IPS-NIHi7 (cell line): Measurements from ENCODE around the gene TESK1.
A peak's percentile ranks its signal among the peaks of the same experiment; 100 is the strongest.

Experiments used
- DNase-seq: peaks from one replicate; pipeline ENCODE4 v3.0.0; 2012; ENCODE audit warnings: mixed read lengths; ENCODE audit errors: extremely low spot score

TESK1 gene, protein sequence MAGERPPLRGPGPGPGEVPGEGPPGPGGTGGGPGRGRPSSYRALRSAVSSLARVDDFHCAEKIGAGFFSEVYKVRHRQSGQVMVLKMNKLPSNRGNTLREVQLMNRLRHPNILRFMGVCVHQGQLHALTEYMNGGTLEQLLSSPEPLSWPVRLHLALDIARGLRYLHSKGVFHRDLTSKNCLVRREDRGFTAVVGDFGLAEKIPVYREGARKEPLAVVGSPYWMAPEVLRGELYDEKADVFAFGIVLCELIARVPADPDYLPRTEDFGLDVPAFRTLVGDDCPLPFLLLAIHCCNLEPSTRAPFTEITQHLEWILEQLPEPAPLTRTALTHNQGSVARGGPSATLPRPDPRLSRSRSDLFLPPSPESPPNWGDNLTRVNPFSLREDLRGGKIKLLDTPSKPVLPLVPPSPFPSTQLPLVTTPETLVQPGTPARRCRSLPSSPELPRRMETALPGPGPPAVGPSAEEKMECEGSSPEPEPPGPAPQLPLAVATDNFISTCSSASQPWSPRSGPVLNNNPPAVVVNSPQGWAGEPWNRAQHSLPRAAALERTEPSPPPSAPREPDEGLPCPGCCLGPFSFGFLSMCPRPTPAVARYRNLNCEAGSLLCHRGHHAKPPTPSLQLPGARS

GRCh38 chr9:35604578-35605350 lies at the start of gene TESK1:
TESK1 (plus strand) TSS chr9:35605262; CDS start chr9:35605620, 358 bp downstream.
- DNase-seq: peak; percentile 94

- no peak for DNase-seq
These were observed 49.2 kb upstream of the TESK1 start for GRCh38 chr9:35555881-35556280.

GRCh38 chr9:35556776-35557175 lies 48.3 kb upstream of the TESK1 start:
- no peak for DNase-seq

GRCh38 chr9:35557320-35557719 lies 47.7 kb upstream of the TESK1 start:
- no peak for DNase-seq

DNA sequence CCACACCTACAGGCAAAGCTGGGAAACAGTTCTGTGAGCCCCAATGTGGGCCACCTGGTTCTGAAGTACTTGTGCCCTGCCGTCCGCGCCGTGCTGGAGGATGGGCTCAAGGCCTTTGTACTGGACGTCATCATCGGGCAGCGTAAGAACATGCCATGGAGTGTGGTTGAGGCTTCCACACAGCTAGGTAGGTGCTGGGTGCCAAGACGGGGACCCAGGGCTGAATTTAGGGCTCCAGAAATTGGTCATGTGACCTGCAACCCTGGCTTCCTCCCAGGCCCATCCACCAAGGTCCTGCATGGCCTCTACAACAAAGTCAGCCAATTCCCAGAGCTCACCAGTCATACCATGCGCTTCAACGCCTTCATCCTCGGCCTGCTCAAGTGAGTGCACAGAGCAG lies 46.9 kb upstream of the TESK1 start:
- no peak for DNase-seq

GRCh38 chr9:35559792-35560530 lies 45.1 kb upstream of the TESK1 start:
- no peak for DNase-seq

DNA sequence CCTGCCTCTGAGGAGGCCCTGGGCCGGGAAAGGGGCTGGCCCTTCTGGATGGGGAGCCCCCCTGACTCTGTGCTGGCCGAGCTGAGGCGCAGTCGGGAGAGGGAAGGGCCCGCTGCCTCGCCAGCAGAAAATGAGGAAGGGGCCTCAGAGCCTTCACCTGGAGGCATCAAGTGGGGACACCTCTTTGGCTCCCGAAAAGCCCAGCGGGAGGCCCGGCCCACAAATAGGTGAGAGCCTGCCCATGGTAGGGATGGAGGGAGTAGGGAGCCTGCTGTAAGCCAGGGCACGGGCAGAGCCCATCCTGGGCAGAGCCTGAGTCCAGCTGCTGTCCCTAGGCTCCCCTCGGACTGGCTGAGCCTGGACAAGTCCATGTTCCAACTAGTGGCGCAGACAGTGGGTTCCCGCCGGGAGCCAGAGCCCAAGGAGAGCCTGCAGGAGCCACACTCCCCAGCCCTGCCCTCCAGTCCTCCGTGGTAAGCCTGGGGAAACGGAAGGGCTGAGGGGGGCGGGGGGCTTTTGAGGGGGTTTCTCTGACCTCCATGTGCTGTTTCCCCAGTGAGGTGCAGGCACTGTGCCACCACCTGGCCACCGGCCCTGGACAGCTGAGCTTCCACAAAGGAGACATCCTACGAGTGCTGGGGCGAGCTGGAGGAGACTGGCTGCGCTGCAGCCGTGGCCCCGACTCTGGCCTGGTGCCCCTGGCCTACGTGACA lies 44.3 kb upstream of the TESK1 start:
- no peak for DNase-seq

DNA sequence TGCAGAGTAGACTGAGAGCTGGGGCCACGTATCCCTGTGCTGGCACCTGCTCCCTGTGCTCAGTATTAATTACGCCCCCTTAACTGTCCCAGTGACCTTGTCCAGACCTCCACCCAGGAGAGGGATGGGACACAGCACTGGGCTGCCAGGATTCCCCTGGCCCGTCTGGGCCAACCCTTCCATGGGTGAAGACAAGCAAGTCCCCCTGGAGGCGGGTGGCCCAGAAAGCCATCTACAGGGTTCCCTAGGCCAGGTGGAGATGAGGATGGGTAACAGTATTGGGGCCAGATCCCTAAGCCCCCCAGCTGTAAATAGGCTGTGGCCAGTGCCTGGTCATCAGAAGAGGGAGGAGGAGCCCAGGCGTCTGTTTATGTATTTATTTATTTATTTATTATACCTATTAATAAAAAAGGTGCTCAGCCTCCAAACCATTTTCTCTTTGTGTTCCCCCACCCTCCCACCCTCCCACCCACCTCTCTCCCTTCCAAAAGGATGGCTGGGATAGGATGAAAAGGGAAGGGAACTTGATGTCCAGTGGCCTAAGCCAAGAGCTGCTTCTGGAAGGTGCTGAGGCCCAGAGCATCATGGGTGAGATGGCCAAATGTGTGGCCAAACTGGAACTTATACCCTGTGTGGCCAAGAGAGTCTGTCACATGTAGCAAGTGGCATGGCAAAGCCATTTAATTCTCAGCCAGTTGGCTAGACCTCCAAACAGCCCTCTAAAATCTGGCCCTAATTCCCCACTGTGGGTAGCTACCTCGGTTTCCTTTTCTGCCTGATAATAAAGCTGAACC lies 43.4 kb upstream of the TESK1 start:
- DNase-seq: no peak

DNA sequence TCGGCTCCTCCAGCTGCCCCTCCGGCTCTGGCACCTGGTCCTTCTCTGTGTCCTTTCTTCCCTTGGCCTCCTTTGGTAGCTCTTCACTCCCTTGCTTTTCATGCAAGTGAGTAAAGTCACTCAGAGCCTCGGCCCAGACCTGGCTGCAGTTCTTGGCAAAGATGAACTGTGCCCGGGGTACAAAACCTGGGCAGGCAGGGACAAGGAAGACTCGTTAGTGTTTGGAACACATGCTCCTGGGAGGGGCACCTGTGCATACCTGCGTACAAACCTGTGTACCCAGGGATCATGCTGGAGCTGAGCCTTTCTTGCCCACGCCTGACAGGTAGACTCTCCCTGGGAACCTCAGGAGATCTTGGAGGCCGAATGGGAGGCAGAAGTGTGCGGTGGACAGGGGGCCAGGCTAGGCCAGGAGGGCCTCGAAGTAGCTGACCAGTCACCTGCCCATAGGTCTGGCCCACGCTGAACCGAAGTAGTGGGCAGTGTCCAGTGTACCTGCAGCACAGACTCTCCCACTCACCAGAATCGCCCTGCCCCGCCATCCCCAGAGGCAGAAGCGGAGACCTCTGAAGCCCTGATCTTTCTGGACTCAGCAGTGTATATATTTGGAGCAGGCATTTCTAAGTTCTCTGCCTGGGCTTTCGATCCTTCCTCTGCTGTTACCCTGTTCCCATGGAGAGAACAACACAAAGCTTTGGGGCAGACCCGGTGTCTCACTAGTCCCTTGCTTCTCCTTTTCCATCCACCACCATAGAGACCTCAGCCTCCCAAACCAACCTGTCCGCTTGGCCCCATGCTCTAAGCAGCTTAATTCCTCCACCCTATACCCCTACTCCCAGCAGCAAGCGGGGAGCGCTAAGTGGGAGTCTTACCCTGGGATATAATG lies 41.9 kb upstream of the TESK1 start:
- no peak for DNase-seq

- DNase-seq: peak; percentile 72
These were observed 41.3 kb upstream of the TESK1 start for GRCh38 chr9:35563791-35564197.

GRCh38 chr9:35564658-35565061 lies 40.4 kb upstream of the TESK1 start:
- no peak for DNase-seq

DNA sequence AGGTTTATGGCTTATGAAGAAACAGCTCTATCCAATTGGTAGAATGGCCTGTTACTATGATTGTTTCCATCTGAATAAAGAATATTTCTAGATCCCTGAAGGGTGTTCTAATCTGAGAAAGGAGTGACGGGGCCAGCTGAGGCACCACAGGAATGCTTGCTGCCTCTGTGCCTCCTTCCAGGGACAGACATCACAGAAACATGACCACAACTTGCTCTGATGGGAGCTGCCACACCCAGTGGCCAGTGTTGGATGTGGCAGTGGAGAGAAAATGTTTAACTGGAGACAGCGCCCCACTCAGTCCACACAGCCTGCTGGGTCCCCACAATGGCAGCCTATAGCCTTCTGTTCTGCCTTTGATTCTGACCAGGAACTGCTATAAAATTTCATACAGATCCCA lies 38.6 kb upstream of the TESK1 start:
- no peak for DNase-seq

DNA sequence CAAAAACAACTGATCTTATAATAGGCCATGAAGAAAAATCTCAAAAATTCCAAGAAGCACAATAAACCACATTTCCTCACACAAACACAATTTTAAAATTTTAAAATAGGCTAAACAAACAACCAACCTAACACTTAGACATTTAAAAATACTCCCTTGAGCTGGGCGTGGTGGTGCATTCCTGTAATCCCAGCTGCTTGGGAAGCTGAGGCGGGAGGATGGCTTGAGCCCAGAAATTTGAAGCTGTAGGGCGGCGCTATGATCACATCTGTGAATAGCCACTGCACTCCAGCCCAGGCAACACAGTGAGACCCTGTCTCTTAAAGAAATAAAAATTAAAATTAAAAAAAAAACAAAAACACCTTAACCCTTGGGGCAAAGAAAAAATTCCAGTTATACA lies 36.9 kb upstream of the TESK1 start:
- no peak for DNase-seq

DNA sequence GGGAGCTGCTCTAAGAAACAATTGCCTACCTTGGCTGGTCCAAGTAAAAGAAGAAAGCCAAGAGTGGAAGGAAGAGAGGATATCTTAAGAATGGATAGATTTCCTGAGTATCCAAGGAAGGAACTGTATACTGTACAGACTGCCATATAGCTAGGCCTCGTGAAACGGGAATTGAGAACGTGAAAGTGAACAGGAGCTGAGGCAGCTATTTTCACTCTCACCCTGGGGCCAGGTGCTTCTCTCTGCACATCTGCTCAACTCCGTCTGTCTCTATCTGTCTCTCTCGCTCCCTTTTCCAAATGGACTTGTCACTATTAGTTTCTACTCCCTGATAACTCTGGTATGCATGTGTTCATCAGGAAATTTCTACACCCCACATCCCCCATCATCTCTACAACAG lies 35.9 kb upstream of the TESK1 start:
- no peak for DNase-seq

DNA sequence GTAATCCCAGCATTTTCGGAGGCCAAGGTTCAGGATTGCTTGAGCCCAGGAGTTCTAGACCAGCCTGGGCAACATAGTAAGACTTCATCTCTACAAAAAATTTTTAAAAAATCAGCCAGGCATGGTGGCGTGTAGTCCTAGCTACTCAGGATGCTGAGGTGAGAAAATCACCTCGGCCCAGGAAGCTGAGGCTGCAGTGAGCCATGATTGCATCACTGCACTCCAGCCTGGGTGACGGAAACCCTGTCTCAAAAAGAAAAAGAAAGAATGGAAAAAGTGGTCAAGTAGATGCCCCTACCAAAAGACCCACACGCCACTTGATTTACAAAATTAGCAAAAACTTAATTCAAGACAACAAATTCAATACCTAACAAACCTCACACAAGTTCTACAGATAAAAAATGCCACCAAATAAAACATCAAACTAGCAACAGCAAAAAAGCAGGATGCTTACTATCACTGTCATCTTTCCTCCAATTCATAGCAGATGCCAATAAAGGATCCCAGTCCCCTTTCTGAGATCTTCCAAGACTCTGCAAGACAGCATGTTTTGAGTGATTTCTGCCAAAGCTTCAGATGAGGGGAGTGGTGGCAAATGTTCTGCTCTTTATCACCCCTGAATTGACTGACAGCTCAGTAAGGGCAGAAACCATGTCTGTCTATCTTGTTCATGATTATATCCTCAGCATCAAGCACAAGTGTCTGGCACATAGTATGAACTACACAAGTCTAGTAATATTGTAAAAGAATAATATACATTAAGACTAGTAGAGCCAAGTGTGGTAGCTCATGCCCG lies 34.2 kb upstream of the TESK1 start:
- DNase-seq: no peak

GRCh38 chr9:35574578-35575122 lies 30.4 kb upstream of the TESK1 start:
- DNase-seq: no peak

DNA sequence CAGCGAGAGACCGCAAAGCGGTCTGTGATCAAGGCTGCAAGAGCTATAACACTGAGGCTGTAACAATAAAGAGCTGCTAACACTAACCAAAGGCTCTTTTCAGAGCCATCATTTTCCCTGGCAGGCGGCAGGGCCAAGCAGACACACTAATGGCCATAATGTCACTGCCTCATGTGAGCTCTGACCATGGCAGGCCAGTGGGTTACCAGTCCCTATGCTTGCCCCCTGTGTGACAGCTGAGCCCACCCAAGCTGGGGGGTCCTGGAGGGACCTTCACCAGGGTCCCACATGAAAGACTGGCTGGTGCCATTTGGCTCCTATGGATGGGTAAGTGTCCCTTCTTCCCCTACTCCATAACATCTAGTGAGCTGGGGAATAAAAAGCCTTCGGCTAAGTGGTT lies 29.6 kb upstream of the TESK1 start:
- DNase-seq: no peak

- DNase-seq: no peak
These were observed 27.6 kb upstream of the TESK1 start for GRCh38 chr9:35577486-35577885.
